ENCODE results near the gene MRPL38. TPM values are rescaled to one million over a fixed set of nuclear protein-coding genes. Genes with fewer than 3 reads are reported as not detected.

The MRPL38 gene
- total RNA-seq, 5 donors from 2014 or later (not counting 1 experiment from before 2014, with no cell fraction given) = 116 to 170 (median 144) TPM

- ATAC-seq (replicated peaks in 1 of 4) = no peak
- Mint-ChIP-seq H3K9me3 (no peaks in the 10 kb centered on the region), H3K27me3 (no peaks in the 10 kb centered on the region), H3K4me1 (peaks cover 20 to 26% (median 24%) of the 10 kb centered on the region in 3 donors), H3K36me3 (peaks cover 8% of the 10 kb centered on the region), H3K4me3 (no peak overlapping the region), H3K27ac (no peak overlapping the region)
- peaks cover 12 to 52% of the 10 kb centered on the region in 2 donors for H3K36me3 ChIP-seq (ENCODE audit: control insufficient read depth in 2 of 2, extremely low read depth in 1 of 2, insufficient read depth in 1 of 2, low read length in 1 of 2)
- H3K9me3 ChIP-seq = no peaks in the 10 kb centered on the region
- no peak overlapping the region for H3K27ac ChIP-seq (ENCODE audit: low read length)
- H3K4me1 ChIP-seq (ENCODE audit: control insufficient read depth in 1 of 2, extremely low read depth in 1 of 2, insufficient read depth in 2 of 2, low read length in 2 of 2) = peaks cover 4 to 36% of the 10 kb centered on the region in 2 experiments
- ChIA-PET CTCF (no interaction called here), POLR2A (no interaction called here)
- 98% methylated on average over 12 of the region's 13 CpGs for WGBS (ENCODE audit: insufficient coverage)
- no peak overlapping the region for H3K4me3 ChIP-seq (ENCODE audit: control insufficient read depth in 1 of 2, extremely low read depth in 1 of 2, low read length in 1 of 2)
- DNase-seq = no peak
- no peaks in the 10 kb centered on the region for H3K27me3 ChIP-seq (replicated peaks in 1 of 2; ENCODE audit: control insufficient read depth in 2 of 2, extremely low read depth in 1 of 2, insufficient read depth in 2 of 2, low read length in 1 of 2)
Observed at GRCh38 chr17:75899353-75899752, 5.3 kb downstream of the MRPL38 start.

DNA sequence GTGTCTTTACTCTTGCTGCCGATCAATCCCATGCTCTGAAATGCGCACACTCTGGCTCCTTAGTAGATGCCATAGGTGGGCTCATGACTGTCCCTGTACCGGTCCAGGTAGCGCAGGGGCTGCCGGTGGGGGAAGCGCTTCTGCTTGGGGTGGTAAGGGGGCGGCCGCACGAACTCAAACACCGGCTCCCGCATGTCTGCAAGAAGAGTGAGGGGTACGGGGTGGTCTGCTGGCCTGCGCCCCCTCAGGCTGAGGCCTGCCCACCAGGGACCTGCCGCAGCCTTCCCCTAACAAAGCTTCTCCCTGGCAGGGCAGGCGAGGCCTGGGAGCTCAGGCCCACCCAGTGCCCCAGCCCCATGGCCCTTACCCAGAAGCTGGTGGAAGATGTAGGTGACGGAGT is 5.9 kb downstream of the MRPL38 start:
- DNase-seq (no peak), ATAC-seq (replicated peaks in 1 of 4) (no peak)
- Mint-ChIP-seq H3K36me3 (peaks cover 8% of the 10 kb centered on the region), H3K9me3 (no peaks in the 10 kb centered on the region), H3K4me1 (peaks cover 21 to 28% (median 26%) of the 10 kb centered on the region in 3 donors), H3K27ac (no peak overlapping the region), H3K27me3 (no peaks in the 10 kb centered on the region), H3K4me3 (no peak overlapping the region)
- WGBS (ENCODE audit: insufficient coverage) = 98% methylated on average over 7 of the region's 16 CpGs
- no peak overlapping the region for H3K27ac ChIP-seq (ENCODE audit: low read length)
- H3K4me1 ChIP-seq (ENCODE audit: control insufficient read depth in 1 of 2, extremely low read depth in 1 of 2, insufficient read depth in 2 of 2, low read length in 2 of 2) = peaks cover 4 to 36% of the 10 kb centered on the region in 2 experiments
- H3K9me3 ChIP-seq = no peaks in the 10 kb centered on the region
- no peaks in the 10 kb centered on the region for H3K27me3 ChIP-seq (replicated peaks in 1 of 2; ENCODE audit: control insufficient read depth in 2 of 2, extremely low read depth in 1 of 2, insufficient read depth in 2 of 2, low read length in 1 of 2)
- H3K4me3 ChIP-seq (ENCODE audit: control insufficient read depth in 1 of 2, extremely low read depth in 1 of 2, low read length in 1 of 2) = no peak overlapping the region
- ChIA-PET CTCF (interaction anchor here in 1 of 2 donors (0.6 kb wide), 1 partner anchor 447 kb away, joined by 7 read pairs; no protein-coding TSS in a partner anchor), POLR2A (interaction anchor here in 1 of 2 donors (0.6 kb wide), 1 partner anchor 149 kb away, joined by 5 read pairs; no protein-coding TSS in a partner anchor)
- H3K36me3 ChIP-seq (ENCODE audit: control insufficient read depth in 2 of 2, extremely low read depth in 1 of 2, insufficient read depth in 1 of 2, low read length in 1 of 2) = peaks cover 12 to 52% of the 10 kb centered on the region in 2 donors

- Mint-ChIP-seq H3K27ac (peak overlapping the region; percentile 80 to 82), H3K9me3 (no peaks in the 10 kb centered on the region), H3K27me3 (no peaks in the 10 kb centered on the region), H3K4me3 (peak overlapping the region in 2 of 3 donors; percentile 76 to 82), H3K4me1 (peaks cover 24 to 29% (median 26%) of the 10 kb centered on the region in 3 donors), H3K36me3 (peaks cover 8% of the 10 kb centered on the region)
- 89% methylated on average over 8 of the region's 8 CpGs for WGBS (ENCODE audit: insufficient coverage)
- ChIA-PET POLR2A (interaction anchor here in 1 of 2 donors (0.6 kb wide), 1 partner anchor 149 kb away, joined by 5 read pairs; no protein-coding TSS in a partner anchor), CTCF (interaction anchor here in 1 of 2 donors (0.6 kb wide), 1 partner anchor 446 kb away, joined by 7 read pairs; no protein-coding TSS in a partner anchor)
- no peak overlapping the region for H3K27ac ChIP-seq (ENCODE audit: low read length)
- peaks cover 4 to 34% of the 10 kb centered on the region in 2 experiments for H3K4me1 ChIP-seq (ENCODE audit: control insufficient read depth in 1 of 2, extremely low read depth in 1 of 2, insufficient read depth in 2 of 2, low read length in 2 of 2)
- H3K27me3 ChIP-seq (replicated peaks in 1 of 2; ENCODE audit: control insufficient read depth in 2 of 2, extremely low read depth in 1 of 2, insufficient read depth in 2 of 2, low read length in 1 of 2) = no peaks in the 10 kb centered on the region
- no peak overlapping the region for H3K4me3 ChIP-seq (ENCODE audit: control insufficient read depth in 1 of 2, extremely low read depth in 1 of 2, low read length in 1 of 2)
- no peak for DNase-seq
- no peaks in the 10 kb centered on the region for H3K9me3 ChIP-seq
- no peak for ATAC-seq (replicated peaks in 1 of 4)
- H3K36me3 ChIP-seq (ENCODE audit: control insufficient read depth in 2 of 2, extremely low read depth in 1 of 2, insufficient read depth in 1 of 2, low read length in 1 of 2) = peaks cover 12 to 50% of the 10 kb centered on the region in 2 donors
Observed at GRCh38 chr17:75898065-75898464, 6.6 kb downstream of the MRPL38 start.

GRCh38 chr17:75897160-75898019 is 7.3 kb downstream of the MRPL38 start:
- peak overlapping the region in 1 of 2 donors; percentile 63 for H3K4me3 ChIP-seq (ENCODE audit: control insufficient read depth in 1 of 2, extremely low read depth in 1 of 2, low read length in 1 of 2)
- Mint-ChIP-seq H3K27me3 (no peaks in the 10 kb centered on the region), H3K36me3 (peaks cover 8% of the 10 kb centered on the region), H3K27ac (peak overlapping the region; percentile 80 to 82), H3K4me3 (peak overlapping the region; percentile 67 to 82 (median 76)), H3K4me1 (peaks cover 24 to 29% (median 26%) of the 10 kb centered on the region in 3 donors), H3K9me3 (no peaks in the 10 kb centered on the region)
- H3K9me3 ChIP-seq = no peaks in the 10 kb centered on the region
- POLR2A ChIA-PET = no interaction called here
- no peaks in the 10 kb centered on the region for H3K27me3 ChIP-seq (replicated peaks in 1 of 2; ENCODE audit: control insufficient read depth in 2 of 2, extremely low read depth in 1 of 2, insufficient read depth in 2 of 2, low read length in 1 of 2)
- peak overlapping the region; percentile 60 for H3K27ac ChIP-seq (ENCODE audit: low read length)
- no peak for DNase-seq
- no peak for ATAC-seq (replicated peaks in 1 of 4)
- 85% methylated on average over 23 of the region's 37 CpGs for WGBS (ENCODE audit: insufficient coverage)
- H3K4me1 ChIP-seq (ENCODE audit: control insufficient read depth in 1 of 2, extremely low read depth in 1 of 2, insufficient read depth in 2 of 2, low read length in 2 of 2) = peaks cover 4 to 34% of the 10 kb centered on the region in 2 experiments
- CTCF ChIA-PET = interaction anchor here in 1 of 2 donors (0.8 to 1.8 kb wide), 2 partner anchors 33 to 42 kb away, joined by 6 to 10 read pairs; partner anchors contain the start of gene WBP2
- peaks cover 12 to 48% of the 10 kb centered on the region in 2 donors for H3K36me3 ChIP-seq (ENCODE audit: control insufficient read depth in 2 of 2, extremely low read depth in 1 of 2, insufficient read depth in 1 of 2, low read length in 1 of 2)

- WGBS (ENCODE audit: insufficient coverage) = 0% methylated on average over 96 of the region's 102 CpGs
- DNase-seq (peak; percentile 32 to 84 (median 62)), ATAC-seq (replicated peaks in 1 of 4) (peak; percentile 83 to 89 (median 87))
- Mint-ChIP-seq H3K4me1 (peaks cover 24 to 29% (median 26%) of the 10 kb centered on the region in 3 donors), H3K27me3 (no peaks in the 10 kb centered on the region), H3K36me3 (peaks cover 8% of the 10 kb centered on the region), H3K9me3 (no peaks in the 10 kb centered on the region), H3K4me3 (peak within 1 kb of the TSS; percentile 75 to 83 (median 82)), H3K27ac (peak within 1 kb of the TSS; percentile 80 to 82)
- Histone ChIP-seq H3K4me1 (ENCODE audit: control insufficient read depth in 1 of 2, extremely low read depth in 1 of 2, insufficient read depth in 2 of 2, low read length in 2 of 2) (peaks cover 4 to 34% of the 10 kb centered on the region in 2 experiments), H3K9me3 (no peaks in the 10 kb centered on the region), H3K27me3 (replicated peaks in 1 of 2; ENCODE audit: control insufficient read depth in 2 of 2, extremely low read depth in 1 of 2, insufficient read depth in 2 of 2, low read length in 1 of 2) (no peaks in the 10 kb centered on the region), H3K4me3 (ENCODE audit: control insufficient read depth in 1 of 2, extremely low read depth in 1 of 2, low read length in 1 of 2) (peak within 1 kb of the TSS; percentile 58 to 63), H3K36me3 (ENCODE audit: control insufficient read depth in 2 of 2, extremely low read depth in 1 of 2, insufficient read depth in 1 of 2, low read length in 1 of 2) (peaks cover 14 to 47% of the 10 kb centered on the region in 2 donors), H3K27ac (ENCODE audit: low read length) (peak within 1 kb of the TSS; percentile 60)
- POLR2A ChIA-PET = interaction anchor here in 1 of 2 donors (0.9 to 1.1 kb wide), 2 partner anchors 116 to 143 kb away, joined by 3 to 4 read pairs; no protein-coding TSS in a partner anchor
- CTCF ChIA-PET = interaction anchor here (0.6 to 1.9 kb wide), 8 partner anchors 14 to 120 kb away, joined by 3 to 10 read pairs (median 5); partner anchors contain the start of gene WBP2 (in 1 of the 2)
Observed at GRCh38 chr17:75896415-75897159, 8.1 kb downstream of the MRPL38 start, which contains the start of gene TRIM65. Gene TRIM65, minus strand, starts transcription at chr17:75896951. Its CDS starts 14 bp downstream, at chr17:75896937.
